HG02759 (cell line): Measurements from ENCODE around the gene CACNA1H.

Experiments
- ATAC-seq: cut with Tn5 transposase; IDR thresholded peaks from one replicate; pipeline ENCODE4 v1.9.1; 2021; ENCODE audit warnings: mild to moderate bottlenecking, moderate library complexity; ENCODE audit not compliant: unreplicated experiment

CACNA1H gene

DNA sequence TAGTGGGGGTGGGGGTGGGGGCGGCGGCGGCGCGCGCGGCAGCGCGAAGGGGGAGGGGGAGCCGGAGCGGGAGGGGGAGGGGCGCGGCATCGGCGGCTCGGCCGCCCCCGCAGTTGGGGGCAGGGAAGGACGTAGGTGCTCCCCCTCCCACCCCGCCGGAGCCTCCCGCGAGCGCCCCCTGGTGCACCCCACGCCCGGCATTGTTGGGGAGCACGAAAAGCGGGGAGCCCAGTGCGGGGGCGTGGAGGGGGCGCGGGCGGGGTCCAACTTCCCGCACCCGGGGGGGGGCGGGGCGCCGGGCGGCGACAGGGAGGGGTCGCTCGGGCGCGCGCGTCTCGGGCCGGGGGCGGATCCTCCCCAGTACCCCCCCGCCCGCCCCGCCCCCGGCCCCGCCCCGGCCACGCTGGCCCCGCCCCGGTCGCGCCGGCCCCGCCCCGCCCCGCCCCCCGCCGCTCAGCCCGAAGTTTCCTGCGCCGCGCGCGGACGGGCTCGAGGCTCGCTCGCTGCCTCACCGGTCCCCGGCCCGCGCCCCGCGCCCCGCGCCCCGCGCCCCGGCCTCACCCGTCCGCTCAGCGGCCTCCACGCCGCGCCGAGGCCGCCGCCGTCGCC is at the start of gene CACNA1H:
Gene CACNA1H, plus strand, starts transcription at position 456 of the 609 bp plus-strand sequence. CDS start 632 bp downstream, outside the sequence.
- ATAC-seq = no peak

DNA sequence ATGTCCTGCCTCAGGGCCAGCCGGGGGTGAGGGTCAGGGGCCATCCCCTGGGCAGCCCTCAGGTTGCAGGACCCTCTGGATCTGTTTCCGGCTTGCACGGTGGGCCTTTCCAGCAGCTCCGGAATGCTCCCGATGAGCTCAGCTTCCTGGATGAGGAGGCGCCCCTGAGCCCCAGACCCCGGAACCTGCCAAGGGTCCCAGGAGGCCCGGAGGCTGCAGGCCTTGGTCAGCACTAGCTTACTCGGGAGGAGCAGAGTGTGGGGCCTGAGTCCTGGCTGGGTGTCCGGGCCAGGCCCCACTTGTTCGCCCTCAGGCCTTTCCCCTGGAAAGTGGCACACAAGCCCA is 49.3 kb upstream of the CACNA1H start:
- no peak for ATAC-seq

DNA sequence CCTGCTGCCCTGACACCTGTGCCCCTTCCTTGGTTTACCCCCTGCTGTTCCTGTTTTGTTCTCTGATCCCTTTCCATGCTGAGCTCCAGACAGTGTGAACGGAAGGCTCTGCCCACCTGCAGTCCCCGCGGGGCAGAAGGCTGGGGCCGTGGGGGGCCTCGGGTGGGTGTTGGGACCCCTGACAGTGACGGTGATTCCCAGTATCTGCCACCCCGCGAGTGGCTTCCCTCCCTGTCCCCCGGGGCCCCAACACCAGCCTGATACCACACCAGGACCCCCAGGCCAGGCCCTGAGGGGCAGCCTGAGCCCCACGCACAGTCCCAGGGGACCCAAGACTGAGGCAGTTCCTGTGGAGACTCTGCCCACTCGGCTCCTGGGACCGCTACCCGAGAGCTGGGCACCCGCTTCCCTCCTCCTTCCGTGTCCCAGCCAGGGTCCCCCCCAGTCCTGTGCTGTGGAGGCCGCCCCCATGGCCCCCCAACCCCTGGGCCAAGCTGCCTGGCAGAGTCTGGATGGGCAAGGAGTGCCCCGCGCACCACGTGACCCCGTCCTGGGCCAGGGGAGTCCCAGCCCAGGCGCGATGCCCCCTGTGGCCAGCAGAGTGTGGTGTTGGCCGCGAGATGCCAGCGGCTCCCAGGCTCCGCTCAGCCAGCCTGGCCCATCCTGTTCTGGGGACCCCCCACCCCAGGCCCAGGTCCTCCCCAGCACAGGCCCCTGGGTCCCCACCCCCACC is 46.9 kb upstream of the CACNA1H start:
- no peak for ATAC-seq

DNA sequence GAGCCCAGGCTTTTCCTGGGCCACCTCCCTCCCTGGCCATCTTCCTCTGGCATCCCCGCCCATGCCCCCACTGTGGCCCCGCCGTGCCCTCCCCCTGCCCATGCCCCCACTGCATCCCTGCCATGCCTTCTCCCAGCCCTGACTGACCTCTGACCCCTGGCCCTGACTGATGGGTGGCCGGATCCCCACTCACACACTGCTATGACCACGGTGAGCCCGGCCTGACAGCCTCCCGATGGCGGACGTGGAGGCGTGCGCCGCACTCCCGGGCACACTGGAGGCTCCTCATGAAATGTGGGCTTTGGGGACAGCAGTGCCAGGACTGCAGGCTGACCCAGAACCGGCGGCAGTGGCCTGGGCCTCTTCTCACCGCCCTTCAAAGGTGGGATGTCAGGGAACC is 46.2 kb upstream of the CACNA1H start:
- ATAC-seq = no peak

DNA sequence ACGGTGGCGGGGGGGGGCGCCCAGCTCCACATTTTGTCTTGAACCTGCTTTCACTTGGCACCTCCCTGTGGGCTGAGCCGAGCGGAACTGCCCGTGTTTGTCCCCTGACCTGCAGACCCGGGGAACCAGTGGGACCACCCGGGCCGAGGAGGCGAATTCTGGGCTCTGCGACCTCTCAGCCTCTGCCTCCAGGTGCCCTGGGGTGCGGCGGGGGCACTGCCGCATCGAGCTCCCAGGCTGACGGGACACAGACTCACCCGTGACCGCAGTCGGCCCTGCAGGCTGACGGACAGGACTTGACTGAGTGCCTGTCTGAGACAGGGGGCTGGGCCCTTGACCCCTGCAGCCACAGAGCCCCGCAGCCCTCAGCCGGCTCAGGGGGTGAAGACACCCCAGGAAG is 45.8 kb upstream of the CACNA1H start:
- ATAC-seq = no peak

DNA sequence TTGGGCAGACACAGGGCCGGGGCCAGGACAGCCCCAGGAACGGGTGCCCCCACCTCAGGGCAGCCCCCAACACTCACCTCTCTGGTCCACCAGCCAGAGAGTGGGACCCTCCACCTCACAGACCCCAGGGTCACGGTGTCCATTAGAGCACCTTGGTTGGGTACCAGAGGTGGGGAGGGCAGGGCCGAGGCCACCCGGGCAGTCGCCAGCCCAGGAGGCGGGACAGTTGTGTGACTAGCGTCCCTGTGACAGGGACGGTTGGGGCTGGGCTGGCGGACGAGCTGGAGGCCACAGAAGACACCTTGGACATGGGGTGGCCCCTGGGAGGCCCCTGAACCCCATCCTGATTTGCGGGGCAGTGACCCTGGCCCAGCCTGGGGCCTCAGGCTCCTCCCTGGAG is 45.2 kb upstream of the CACNA1H start:
- ATAC-seq = no peak

DNA sequence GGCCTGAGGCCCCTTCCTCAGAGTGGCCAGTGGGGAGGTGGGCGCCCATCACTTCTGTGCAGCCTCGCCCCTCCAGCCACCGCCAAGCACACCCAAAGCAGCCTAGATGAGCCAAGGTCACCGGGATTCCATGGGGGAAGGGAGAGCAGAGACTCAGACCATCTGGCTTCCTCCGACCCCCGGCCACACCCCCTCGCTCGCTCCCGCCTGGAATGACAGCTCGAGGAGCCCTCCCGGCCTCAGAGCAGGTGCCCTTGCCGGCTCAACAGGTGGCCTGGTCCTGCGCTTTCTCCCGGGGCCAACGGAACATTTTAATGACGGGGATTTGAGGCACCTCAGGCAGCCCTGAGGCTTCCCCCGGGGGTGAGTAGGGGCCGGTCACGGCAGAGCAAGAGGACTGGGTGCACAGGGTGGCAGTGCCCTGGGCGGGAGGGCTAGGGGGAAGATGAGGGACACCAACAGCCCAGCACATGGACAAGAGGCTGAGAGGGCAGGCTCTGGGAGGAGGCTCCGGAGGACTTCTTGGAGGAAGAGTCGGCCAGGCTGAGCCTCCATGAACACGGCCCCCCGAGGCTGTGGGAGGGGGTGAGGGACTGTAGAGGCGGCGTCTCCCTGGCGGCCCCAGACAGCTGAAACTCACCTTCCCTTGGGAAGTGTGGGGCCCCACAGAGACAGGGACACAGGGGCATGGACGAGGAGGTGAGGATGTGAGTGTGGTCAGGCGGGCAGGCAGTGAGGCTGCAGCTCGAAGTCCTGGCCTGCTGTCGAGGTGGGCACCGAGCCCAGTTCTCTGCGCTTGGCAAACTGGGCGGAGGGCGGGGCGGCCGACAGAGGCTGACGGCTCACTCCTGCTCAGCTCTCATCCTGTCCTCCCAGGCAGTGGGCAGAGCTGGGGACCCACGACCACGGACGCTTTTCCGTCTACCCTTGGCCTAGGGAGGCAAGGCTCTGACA is 44.3 kb upstream of the CACNA1H start:
- ATAC-seq = no peak

DNA sequence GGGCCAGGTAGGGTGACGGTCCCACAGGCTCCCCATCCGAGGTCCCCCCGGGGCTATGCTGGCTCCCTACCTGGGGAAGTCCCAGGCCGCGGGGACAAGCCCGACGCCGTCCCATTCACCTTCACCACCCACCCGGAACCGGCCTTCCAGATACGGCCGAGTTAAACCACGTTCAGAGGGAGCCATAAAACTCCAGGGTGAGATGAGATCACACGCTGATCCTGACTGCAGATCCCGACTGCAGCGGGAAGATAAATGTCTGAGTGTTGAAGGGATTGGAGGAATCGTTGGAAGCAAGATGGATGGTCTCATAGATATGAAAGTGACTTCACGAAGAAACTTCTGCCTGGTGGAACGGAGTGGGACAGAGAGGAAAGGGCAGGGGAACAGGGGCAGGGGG is 43.3 kb upstream of the CACNA1H start:
- no peak for ATAC-seq

DNA sequence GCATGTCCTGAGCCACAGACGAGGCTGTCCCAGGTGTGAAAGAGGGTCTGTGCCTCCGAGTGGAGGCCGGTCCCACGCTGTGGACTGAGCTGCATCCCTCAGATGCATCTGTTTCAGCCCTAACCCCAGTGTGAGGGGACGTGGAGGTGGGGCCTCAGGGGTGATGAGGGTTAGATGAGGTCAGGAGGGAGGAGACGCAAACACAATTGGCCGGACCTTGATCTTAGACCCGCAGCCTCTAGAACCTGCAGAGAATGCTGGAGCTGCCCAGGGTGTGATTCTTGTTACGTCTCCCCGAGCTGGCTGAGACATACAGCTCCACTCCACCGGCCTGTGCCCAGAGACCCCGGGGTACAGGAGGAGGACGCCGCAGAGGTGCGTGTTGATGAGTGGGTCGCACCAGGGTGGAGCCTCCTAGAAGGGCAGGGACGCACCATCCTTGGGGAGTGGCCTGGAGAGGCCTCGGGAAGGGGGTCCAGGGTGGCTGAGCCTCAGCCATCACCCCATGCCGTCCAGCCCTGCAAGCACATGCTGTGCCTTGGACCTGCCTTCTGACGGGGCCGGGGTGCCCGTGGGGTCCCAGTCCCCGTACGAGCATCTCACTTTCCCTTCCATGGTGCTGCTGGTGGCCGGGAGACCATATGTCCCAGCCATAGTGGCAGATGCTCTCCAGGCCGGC is 40.3 kb upstream of the CACNA1H start:
- ATAC-seq = no peak

DNA sequence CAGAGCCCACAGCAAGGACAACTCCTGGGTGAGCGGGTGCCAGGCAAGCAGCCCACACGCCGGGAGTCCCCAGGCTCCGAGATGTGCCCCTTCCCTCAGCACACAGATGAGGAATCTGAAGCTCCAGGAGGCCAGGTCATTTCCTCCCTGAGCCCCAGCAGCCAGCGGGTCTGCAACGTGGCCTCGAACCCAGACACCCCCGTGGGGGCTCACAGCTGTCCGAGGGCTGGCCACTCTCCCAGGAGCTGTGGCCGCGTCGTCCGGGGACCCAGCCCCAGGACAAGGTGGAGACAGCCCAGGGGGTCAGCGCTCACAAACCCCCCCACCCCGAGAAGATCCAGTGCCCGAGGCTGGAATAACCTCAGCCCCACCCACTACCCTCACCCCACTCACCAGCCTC is 39.4 kb upstream of the CACNA1H start:
- no peak for ATAC-seq

DNA sequence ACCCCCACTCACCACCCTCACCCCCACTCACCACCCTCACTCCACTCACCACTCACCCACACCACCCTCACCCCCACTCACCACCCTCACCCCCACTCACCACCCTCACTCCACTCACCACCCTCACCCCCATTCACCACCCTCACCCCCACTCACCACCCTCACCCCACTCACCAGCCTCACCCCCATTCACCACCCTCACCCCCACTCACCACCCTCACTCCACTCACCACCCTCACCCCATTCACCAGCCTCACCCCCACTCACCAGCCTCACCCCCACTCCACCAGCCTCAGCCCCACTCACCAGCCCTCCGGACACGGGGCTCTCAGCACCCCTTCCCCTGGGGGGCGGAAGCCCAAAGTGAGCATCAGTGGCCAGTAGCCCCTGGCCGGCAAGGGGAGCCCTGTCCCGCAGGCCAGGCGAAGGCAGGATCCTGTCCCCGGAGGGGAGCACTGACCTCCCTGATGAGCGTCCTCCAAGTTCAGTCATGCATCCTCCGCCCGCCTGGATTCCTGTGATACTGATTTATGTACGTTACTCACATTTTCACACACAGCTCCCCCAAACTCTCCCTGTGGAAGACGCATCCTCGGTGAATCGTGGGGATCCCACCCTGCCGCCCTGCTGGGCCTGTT is 38.9 kb upstream of the CACNA1H start:
- ATAC-seq = no peak

DNA sequence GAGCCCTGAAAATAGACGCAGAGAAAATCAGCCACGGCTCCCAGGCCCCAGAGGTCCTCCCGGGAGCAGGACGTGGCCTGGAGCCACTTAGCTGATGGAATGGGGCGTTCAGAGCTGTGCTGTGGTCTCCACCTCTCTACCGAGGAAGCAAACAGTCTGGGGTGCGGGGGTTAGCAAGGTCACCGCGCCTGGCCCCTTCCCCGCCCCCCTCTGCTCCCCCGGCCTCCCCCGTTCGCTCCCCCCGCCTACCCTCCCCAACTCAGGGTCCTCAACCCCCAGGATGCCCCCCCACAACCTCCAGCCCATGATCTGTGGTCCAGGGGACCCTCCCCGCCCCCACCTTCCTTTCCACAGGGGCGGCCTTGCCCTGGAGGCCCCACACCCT is 36.2 kb upstream of the CACNA1H start:
- ATAC-seq = no peak

DNA sequence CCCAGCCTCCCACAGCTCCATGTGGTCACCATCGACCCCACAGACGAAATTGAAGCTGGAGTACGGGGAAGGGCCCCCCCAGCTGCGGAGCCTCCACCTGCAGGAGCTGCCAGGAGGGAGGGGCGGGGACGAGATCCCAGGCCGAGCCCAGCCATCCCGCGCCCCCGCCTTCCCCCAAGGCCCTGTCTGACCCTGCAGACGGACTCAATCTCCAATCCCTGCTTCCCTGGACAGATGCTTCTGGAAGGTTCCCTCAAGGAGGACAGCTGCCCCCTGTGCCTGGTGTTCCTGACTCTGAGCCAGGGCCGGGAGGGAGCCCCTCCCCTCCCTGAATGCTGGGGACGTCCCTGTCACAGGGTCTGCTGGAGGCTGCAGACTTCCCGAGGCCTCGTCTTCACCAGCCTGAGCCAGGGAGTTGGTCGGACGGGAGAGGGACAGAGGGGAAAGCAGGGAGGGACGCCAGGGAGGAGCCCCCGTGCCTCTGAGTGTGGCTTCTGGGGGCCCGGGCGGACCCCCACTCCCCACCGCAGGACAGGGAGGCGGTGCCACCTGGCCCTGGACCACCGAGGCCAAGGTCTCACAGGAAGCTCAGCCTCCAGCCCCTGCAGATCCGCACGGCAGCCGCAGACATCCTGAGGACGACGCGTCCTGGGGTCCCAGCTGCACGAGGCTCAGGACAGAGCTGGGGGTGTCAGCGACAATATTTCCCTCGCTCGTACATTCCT is 35.6 kb upstream of the CACNA1H start:
- no peak for ATAC-seq

DNA sequence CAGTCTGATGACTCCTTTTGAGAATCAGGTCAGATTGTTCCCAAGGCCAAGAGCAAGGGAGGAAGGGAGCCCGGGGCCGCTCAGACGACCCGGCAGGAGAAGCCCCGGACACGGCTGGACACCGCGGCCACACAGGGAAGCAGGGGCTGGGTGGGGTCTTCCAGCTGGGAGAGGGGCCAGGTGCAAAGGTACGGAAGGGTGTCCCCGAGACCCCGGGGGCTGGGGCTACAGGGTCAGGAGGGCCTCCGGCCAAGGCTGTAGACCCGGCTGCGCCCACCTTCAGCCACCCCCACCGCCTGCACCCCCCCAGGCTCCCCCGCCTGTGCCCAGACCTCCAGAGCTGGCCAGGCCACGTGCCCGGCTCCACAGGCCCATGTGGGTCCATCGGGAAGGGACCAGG is 35.0 kb upstream of the CACNA1H start:
- no peak for ATAC-seq

DNA sequence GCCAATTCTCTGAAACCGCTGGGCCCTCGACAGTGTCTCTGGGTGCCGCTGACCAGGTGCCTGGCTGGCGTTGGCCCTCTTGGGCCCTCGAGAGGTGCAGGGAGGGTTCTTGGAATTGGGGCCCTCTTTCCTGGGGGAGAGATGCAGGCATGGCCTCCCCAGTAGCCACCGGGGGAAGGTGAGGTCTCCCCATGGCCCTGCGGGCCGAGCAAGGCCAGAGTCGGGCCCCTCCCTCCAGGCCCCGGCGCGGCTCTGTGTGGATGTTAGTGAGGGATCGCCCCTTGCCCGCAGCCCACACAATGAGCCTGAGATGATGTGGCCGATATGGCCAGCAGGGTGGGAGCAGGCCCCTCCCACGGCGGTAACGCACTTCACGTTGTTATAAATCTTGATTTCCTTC is 33.8 kb upstream of the CACNA1H start:
- ATAC-seq = no peak

DNA sequence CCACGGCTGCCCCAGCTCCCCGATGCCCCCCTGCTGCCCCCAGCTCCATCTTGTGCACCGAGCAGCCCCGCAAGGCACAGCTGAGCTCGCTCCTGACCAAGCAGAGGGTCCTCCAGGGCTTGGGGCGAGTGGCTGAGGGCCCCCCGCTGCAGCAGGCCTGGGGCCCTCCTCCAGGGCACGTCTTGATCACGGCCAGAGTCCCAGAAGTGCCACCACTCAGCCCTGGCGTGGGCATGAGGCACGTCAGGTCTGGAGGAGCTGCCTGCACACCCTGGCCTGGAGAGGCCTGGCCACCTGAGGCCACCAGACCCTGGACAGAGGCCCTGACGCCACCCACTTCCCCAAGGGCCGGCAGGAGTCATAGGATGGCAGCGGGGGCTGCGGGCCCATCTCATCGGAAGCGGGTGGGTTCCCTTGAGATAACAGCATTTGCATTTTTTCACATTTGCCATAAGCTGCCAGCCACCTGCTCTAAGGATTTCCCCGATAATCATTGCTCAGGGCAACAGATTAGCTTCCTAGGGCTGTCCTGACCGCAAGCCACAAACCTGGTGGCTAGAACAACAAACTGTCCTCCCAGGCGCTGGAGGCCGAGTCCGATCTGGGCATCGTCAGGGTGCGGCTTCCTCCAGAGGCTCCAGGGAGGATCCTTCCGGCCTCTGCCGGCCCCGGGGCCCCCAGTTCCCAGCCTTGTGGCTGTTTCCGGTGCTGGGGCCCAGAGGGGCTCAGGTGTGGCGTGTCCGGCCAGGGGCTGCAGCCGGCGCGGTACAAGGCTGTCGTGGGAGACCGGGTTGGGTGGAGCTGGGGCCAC is 32.9 kb upstream of the CACNA1H start:
- ATAC-seq = no peak

DNA sequence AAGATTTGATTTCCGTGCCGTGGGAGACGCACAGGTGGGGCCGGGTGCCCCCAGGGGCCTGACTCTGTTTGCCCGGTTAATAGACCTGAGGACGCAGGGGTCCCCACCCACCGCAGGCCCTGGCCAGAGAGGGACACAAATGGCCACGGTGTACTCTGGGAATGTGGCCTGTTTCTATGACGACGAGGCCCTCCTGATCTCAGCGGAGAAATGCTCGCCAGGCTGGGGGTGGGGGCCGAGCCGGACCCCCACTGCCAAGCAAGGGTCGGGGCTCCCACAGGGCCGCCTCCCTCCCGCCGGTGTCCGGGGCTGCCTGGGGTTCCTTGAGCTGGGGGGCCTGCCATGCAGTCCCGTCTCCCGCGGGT is 32.3 kb upstream of the CACNA1H start:
- no peak for ATAC-seq

DNA sequence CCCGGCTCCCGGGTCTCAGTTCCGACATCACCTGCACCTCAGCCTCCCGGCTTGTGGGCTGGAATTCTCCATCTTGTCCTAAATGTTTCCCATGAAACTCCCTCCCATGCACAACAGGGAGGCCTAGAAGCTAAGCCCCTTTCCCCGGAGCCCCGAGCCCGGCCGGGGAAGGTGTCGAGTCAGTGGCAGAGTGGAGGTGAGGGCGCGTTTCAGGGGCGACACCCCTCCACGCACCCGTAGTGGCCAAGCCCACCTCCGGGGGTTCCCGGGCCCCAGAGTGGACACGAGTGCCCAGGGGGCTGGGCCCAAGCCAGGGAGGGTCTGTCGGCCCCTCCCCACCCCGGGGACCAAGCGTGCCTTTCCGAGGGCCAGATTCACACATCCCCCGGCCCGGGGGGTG is 31.9 kb upstream of the CACNA1H start:
- no peak for ATAC-seq

DNA sequence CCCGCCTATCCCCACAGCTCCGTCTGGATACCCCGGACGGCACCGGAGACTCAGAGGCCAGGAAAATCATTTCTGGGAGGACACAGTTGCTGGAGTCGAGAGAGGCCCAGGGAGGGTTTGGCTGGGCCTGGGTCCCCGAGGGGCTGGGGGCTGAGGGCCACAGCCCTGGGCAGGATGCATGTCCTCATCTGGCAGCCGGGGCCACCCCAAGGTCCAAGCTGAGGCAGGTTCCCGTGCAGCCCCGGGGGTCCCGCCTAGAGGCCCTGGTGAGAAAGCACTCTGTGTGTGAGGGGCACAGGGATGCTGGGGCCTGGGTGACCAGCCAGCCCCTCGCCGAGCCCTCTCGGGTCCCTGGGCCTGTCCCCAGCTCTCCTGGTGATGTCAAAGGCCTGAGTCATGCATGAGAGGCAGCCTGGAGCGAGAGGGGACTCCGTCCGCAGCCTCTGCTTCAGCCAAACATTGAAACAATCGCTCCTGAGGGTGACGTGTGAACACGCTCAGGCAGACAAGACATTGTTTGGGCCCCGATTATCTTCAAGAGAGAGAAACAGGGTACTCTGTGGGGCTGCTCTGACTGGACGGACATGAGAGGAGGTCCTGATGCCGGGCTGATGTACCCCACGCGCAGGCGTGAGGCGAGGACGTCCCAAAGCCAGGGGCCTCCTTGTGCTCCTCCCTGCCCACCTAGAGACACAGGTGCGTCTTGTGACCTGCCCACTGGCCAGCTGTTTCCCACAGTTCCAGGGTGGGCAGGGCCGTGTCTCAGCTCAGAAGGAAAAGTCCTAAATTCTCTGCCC is 31.1 kb upstream of the CACNA1H start:
- no peak for ATAC-seq
